NOMO-1 treated with DMSO at 0.1 percent for 48 hours (cell line): ENCODE data around the gene KCNS3.
A peak's percentile ranks its signal among the peaks of the same experiment; 100 is the strongest.

Experiments used
- DNase-seq: peaks from one replicate; lab custom pipeline; 2025; ENCODE audit not compliant: unreplicated experiment; lab: John Stamatoyannopoulos, UW

KCNS3 gene

GRCh38 chr2:17877811-17878280 lies 621 bp upstream of the KCNS3 start:
- DNase-seq = peak; percentile 63

GRCh38 chr2:17879137-17879912 lies 858 bp downstream of the KCNS3 start:
- no peak for DNase-seq

- DNase-seq = no peak
Measured at GRCh38 chr2:17879913-17880274, 1.4 kb downstream of the KCNS3 start.

- DNase-seq = no peak
Measured at GRCh38 chr2:17892770-17893534, 14.5 kb downstream of the KCNS3 start.

GRCh38 chr2:17894005-17894404 lies 15.5 kb downstream of the KCNS3 start:
- no peak for DNase-seq

GRCh38 chr2:17894556-17894955 lies 16.1 kb downstream of the KCNS3 start:
- no peak for DNase-seq

GRCh38 chr2:17899871-17900270 lies 21.4 kb downstream of the KCNS3 start:
- no peak for DNase-seq

- DNase-seq = no peak
Measured at GRCh38 chr2:17901246-17901645, 22.8 kb downstream of the KCNS3 start.

- no peak for DNase-seq
Measured at GRCh38 chr2:17910980-17911379, 32.5 kb downstream of the KCNS3 start.

GRCh38 chr2:17911491-17912260 lies 33.2 kb downstream of the KCNS3 start:
- no peak for DNase-seq

- peak; percentile 35 for DNase-seq
Measured at GRCh38 chr2:17912266-17912691, 33.8 kb downstream of the KCNS3 start.

GRCh38 chr2:17915099-17915498 lies 36.6 kb downstream of the KCNS3 start:
- no peak for DNase-seq

GRCh38 chr2:17915811-17916518 lies 37.5 kb downstream of the KCNS3 start:
- DNase-seq = no peak

GRCh38 chr2:17916584-17916983 lies 38.1 kb downstream of the KCNS3 start:
- DNase-seq = no peak

GRCh38 chr2:17918789-17919188 lies 40.3 kb downstream of the KCNS3 start:
- no peak for DNase-seq

- no peak for DNase-seq
Measured at GRCh38 chr2:17930773-17931172, 52.3 kb downstream of the KCNS3 start.

GRCh38 chr2:17933256-17933655 lies 54.8 kb downstream of the KCNS3 start:
- no peak for DNase-seq

- DNase-seq = no peak
Measured at GRCh38 chr2:17934721-17935120, 56.3 kb downstream of the KCNS3 start.

GRCh38 chr2:17935242-17935885 lies 56.9 kb downstream of the KCNS3 start:
- no peak for DNase-seq

- DNase-seq = no peak
Measured at GRCh38 chr2:17936599-17936998, 58.1 kb downstream of the KCNS3 start.
